ENCODE measurements around the gene PGM1.

Gene PGM1

GRCh38 chr1:63691701-63692425, 98.7 kb downstream of the PGM1 start:
- DNase-seq (ENCODE audit: low spot score): no peak
- Histone ChIP-seq H3K4me3 (no peak overlapping the region), H3K27ac (peak overlapping the region; percentile 65 to 72)
- TF ChIP-seq, protein P1, sequence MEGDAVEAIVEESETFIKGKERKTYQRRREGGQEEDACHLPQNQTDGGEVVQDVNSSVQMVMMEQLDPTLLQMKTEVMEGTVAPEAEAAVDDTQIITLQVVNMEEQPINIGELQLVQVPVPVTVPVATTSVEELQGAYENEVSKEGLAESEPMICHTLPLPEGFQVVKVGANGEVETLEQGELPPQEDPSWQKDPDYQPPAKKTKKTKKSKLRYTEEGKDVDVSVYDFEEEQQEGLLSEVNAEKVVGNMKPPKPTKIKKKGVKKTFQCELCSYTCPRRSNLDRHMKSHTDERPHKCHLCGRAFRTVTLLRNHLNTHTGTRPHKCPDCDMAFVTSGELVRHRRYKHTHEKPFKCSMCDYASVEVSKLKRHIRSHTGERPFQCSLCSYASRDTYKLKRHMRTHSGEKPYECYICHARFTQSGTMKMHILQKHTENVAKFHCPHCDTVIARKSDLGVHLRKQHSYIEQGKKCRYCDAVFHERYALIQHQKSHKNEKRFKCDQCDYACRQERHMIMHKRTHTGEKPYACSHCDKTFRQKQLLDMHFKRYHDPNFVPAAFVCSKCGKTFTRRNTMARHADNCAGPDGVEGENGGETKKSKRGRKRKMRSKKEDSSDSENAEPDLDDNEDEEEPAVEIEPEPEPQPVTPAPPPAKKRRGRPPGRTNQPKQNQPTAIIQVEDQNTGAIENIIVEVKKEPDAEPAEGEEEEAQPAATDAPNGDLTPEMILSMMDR (IDR thresholded peaks at IDR 0.05): peak; percentile 62

DNA sequence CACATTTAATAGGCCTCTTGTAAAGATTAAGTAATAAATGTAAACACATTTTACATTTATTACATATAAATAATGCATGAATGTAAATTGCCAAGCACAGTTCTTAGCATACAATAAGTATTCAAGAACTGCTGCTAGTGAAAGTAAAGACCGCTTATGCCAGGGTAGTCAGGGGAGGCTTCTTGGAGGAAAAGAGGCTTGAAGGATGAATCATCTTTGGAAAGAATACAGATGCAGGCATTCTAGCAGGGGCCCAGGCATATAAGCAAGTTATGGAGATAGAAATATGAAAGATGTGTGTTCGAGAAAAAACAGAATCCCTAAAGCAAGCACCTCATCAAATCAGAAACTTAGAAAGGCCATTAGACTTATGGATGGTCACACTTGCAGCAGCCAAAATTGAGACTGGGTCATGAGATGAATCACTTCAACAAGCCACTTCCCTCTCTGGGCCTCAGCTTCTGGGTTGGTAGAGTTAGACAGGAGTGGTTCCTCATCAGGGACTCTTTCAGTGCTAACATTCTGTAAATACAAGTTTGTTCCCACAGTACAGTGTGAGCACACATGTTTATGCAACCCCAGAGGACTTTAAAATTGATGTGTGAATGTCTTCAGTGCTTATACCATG, 100.8 kb downstream of the PGM1 start:
- Histone ChIP-seq H3K4me3 (no peak overlapping the region), H3K27ac (peak overlapping the region; percentile 65 to 67)
- TF ChIP-seq, protein P1 (IDR thresholded peaks at IDR 0.05): no peak
- DNase-seq (ENCODE audit: low spot score): no peak

GRCh38 chr1:63698001-63698838, 105.0 kb downstream of the PGM1 start:
- Histone ChIP-seq H3K27ac (peak overlapping the region; percentile 80 to 96), H3K4me3 (no peak overlapping the region)
- TF ChIP-seq, protein P1 (IDR thresholded peaks at IDR 0.05): no peak
- peak; percentile 91 for DNase-seq (ENCODE audit: low spot score)

DNA sequence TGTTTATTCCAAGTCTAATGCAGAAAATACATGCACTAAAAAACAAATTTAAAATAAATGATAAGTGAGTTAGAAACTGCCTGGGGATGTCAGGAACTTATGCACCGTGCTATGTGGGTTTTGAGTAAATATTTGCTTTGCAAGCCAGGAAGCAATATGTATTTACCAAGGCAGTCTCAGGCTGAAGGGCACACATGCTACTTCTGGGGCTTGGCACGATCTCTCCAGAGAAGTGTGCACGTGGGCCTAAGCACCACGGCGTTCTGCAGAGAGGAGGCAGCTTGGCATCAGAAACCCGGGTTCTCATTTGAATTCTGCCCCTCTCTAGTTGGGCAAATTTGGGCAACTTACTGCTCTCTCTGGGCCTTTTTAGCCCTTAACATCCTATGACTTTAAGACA, 108.0 kb downstream of the PGM1 start:
- no peak overlapping the region for H3K4me3 ChIP-seq
- H3K27ac ChIP-seq: peak overlapping the region; percentile 80 to 96
- TF ChIP-seq, protein P1 (IDR thresholded peaks at IDR 0.05): no peak
- DNase-seq (ENCODE audit: low spot score): no peak

DNA sequence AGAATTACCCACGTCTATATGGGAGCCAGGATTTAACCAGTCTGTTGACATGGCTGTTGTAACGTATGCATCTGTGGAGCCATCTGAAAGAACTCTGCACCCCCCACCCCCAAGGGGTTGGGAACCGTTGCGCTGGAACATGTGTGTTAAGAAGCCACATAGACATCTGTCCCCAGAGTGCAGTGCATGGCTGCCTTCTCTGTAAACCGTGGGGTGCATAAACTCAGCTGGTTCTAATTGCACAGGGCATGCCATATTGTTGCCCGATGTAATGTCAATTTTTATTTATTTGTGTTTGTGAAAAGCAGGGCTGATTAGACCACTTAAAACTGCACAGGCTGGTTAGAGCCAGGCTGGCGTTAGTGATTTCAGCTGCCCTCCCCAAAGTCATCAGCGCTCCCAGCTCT, 110.5 kb downstream of the PGM1 start:
- no peak for DNase-seq (ENCODE audit: low spot score)
- TF ChIP-seq, protein P1 (IDR thresholded peaks at IDR 0.05): no peak

GRCh38 chr1:63704443-63704842, 111.2 kb downstream of the PGM1 start:
- H3K27ac ChIP-seq: peak overlapping the region; percentile 63 to 83
- DNase-seq (ENCODE audit: low spot score): no peak
- H3K4me3 ChIP-seq: no peak overlapping the region
- TF ChIP-seq, protein P1 (IDR thresholded peaks at IDR 0.05): no peak

More for the DNA sequence above, 110.5 kb downstream of the PGM1 start:
- Histone ChIP-seq H3K4me3 (no peak overlapping the region), H3K27ac (peak overlapping the region; percentile 63 to 83)

Data from coronary artery (tissue), 2 donors.